ENCODE data around the gene OR2AG1. TPM values are rescaled to one million over a fixed set of nuclear protein-coding genes. Genes with fewer than 3 reads are reported as not detected.
A peak's percentile ranks its signal among the peaks of the same experiment; 100 is the strongest.
"Not testable (repeated sequence)": the region's sequence is repeated elsewhere in the genome, so short reads cannot be mapped to it uniquely, and the experiment has no call there.

The OR2AG1 gene
- total RNA-seq, 1 donor from 2014 or later: not detected

DNA sequence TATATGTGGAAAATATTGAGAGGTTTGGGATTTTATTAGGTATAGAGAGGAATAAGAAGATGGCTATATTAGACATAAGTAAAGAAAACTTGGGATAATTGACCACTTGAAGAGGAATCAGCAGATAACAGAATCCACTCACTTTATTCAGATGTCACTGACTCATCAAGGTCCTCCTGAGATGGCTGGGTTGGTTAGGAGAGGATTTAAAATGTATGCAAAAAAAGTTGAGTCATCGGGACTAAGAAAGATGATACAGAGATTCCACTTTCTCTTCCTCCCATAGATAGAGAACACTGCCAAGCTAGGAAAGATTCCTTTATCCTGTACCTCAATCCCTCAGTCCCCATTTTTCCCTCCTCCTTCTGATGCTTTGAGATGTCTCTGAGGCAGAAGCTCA is 16.6 kb downstream of the OR2AG1 start, which contains the start of gene OR6A2:
OR6A2 (minus strand) TSS at position 288 of the 400 bp plus-strand sequence. CDS start 3,981 bp downstream, outside the sequence.
- CTCF ChIA-PET: interaction anchor here (0.7 kb wide), 1 partner anchor 13 kb away, joined by 3 read pairs; no protein-coding TSS in a partner anchor
- no peak for DNase-seq
- Mint-ChIP-seq H3K27me3 (no peaks in the 10 kb centered on the region), H3K4me1 (no peaks in the 10 kb centered on the region), H3K4me3 (no peak within 1 kb of the TSS), H3K27ac (no peak within 1 kb of the TSS), H3K36me3 (ENCODE audit: low read depth) (no peaks in the 10 kb centered on the region), H3K9me3 (peaks cover 12% of the 10 kb centered on the region)
- ATAC-seq (ENCODE audit: low read depth): no peak
- intact Hi-C loops (cut with micrococcal nuclease): no loop called here
- TF ChIP-seq, protein P1, sequence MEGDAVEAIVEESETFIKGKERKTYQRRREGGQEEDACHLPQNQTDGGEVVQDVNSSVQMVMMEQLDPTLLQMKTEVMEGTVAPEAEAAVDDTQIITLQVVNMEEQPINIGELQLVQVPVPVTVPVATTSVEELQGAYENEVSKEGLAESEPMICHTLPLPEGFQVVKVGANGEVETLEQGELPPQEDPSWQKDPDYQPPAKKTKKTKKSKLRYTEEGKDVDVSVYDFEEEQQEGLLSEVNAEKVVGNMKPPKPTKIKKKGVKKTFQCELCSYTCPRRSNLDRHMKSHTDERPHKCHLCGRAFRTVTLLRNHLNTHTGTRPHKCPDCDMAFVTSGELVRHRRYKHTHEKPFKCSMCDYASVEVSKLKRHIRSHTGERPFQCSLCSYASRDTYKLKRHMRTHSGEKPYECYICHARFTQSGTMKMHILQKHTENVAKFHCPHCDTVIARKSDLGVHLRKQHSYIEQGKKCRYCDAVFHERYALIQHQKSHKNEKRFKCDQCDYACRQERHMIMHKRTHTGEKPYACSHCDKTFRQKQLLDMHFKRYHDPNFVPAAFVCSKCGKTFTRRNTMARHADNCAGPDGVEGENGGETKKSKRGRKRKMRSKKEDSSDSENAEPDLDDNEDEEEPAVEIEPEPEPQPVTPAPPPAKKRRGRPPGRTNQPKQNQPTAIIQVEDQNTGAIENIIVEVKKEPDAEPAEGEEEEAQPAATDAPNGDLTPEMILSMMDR (IDR thresholded peaks at IDR 0.05): no peak
- POLR2A ChIA-PET: no interaction called here

DNA sequence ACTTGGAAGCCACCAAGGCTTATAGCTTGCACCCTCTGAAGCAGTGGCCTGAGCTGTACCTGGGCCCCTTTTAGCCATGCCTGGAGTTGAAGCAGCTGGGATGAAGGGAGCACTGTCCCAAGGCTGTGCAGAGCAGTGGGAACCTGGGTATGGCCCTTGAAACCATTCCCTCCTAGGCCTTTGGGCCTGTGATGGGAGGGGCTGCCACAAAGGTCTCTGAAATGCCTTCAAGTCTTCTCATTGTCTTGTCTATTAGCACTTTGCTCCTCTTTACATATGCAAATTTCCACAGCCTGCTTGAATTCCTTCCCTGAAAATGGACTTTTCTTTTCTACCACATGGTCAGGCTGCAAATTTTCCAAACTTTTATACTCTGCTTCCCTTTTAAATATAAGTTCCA is 18.3 kb downstream of the OR2AG1 start:
- H3K4me1 Mint-ChIP-seq; H3K36me3 Mint-ChIP-seq (ENCODE audit: low read depth); H3K27ac Mint-ChIP-seq; H3K4me3 Mint-ChIP-seq; POLR2A ChIA-PET; H3K27me3 Mint-ChIP-seq; CTCF ChIA-PET; DNase-seq; ATAC-seq (ENCODE audit: low read depth); intact Hi-C loops (cut with micrococcal nuclease): not testable (repeated sequence)
- peaks cover 12% of the 10 kb centered on the region for H3K9me3 Mint-ChIP-seq

DNA sequence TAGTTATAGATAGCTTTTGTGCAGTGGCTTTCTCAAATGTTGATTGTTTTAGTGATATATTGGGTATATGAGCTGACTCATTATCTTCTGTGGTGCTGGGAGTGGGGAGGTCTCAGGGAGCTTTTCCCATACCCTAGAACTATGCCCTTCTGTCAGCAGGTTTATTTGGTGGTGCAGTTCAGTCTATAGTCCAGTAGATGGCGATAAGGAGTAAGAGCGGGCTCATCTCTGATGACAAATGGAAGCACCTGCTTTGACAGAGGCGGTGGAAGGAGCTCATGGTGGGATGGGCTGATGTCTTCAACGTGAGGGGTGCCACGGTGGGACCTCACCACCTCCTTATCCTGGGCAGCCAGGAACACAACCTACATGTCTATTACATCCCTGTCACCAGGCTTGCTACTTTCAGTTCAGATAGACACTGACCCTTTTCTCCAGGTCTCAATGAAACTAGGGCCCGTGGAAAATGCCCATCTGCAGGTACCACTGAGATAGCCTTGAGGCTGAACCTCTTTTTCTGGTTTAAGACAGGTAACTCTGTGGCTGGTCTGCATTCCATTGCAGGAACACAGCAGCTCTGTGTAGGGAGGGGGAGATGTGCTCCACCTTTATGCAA is 29.7 kb downstream of the OR2AG1 start:
- intact Hi-C loops (cut with micrococcal nuclease): loop anchor here (1.0 to 5.0 kb wide), 3 partner anchors 285 to 882 kb away; no protein-coding TSS in a partner anchor
- Mint-ChIP-seq H3K27ac (no peak overlapping the region), H3K9me3 (no peaks in the 10 kb centered on the region), H3K4me3 (no peak overlapping the region), H3K27me3 (peaks cover 9% of the 10 kb centered on the region), H3K36me3 (ENCODE audit: low read depth) (no peaks in the 10 kb centered on the region), H3K4me1 (peaks cover 4% of the 10 kb centered on the region)
- ATAC-seq (ENCODE audit: low read depth): peak; percentile 85
- CTCF ChIA-PET: interaction anchor here (0.7 to 1.9 kb wide), 20 partner anchors 9 to 878 kb away, joined by 3 to 10 read pairs (median 4); partner anchors contain the start of genes OR6A2 and ZNF215
- TF ChIP-seq, protein P1 (IDR thresholded peaks at IDR 0.05): peak; percentile 95
- POLR2A ChIA-PET: no interaction called here
- DNase-seq: no peak

DNA sequence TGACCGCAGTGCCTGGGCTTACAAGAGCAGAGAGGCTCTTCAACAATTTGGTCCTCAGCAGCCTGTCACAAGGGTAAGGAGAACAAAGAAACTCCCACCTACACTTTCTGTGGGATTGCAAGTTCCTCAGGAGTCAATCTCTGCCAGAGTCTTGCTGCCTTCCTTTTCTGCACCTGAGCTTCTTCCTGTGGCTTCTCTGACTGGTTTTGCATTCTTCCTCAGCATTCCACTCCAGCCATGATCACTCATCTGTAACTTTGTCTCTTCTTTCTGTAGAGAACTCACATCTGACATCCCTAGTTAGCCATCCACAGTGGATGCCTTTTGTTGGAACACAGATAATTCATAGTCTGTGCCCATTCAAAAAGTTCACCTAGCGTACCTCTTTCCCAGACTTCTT is 30.8 kb downstream of the OR2AG1 start:
- ChIA-PET POLR2A (no interaction called here), CTCF (no interaction called here)
- TF ChIP-seq, protein P1 (IDR thresholded peaks at IDR 0.05): no peak
- intact Hi-C loops (cut with micrococcal nuclease): loop anchor here (5.0 kb wide), 1 partner anchor 284 kb away; no protein-coding TSS in a partner anchor
- Mint-ChIP-seq H3K27ac (no peak overlapping the region), H3K4me1 (peaks cover 4% of the 10 kb centered on the region), H3K4me3 (no peak overlapping the region), H3K36me3 (ENCODE audit: low read depth) (no peaks in the 10 kb centered on the region), H3K9me3 (no peaks in the 10 kb centered on the region), H3K27me3 (peaks cover 9% of the 10 kb centered on the region)
- DNase-seq (no peak), ATAC-seq (ENCODE audit: low read depth) (no peak)

DNA sequence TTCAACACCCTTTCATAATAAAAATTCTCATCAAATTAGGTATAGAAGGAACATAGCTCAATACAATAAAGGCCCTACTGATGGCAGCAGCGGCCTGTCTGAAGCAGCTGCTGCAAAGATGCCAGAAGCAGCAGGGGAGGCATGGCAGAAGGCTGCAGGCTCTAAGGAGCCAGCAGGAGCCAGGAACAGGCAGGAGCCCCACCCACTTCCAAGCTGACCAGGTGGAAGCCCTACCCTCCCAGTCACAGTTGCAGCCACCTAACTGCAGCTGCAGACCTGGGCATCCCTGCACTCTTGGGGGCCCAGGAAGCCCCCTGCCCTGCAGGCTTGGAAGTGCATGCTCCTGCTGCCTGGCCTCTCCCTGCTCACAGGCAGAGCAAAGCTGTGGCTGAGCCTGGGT is 34.9 kb downstream of the OR2AG1 start:
- Mint-ChIP-seq H3K27ac (no peak overlapping the region), H3K9me3 (peaks cover 6% of the 10 kb centered on the region), H3K36me3 (ENCODE audit: low read depth) (no peaks in the 10 kb centered on the region), H3K4me3 (no peak overlapping the region), H3K4me1 (no peaks in the 10 kb centered on the region), H3K27me3 (peaks cover 5% of the 10 kb centered on the region)
- ATAC-seq (ENCODE audit: low read depth) (no peak), DNase-seq (no peak)
- TF ChIP-seq, protein P1 (IDR thresholded peaks at IDR 0.05): no peak
- intact Hi-C loops (cut with micrococcal nuclease): no loop called here
- POLR2A ChIA-PET: no interaction called here
- CTCF ChIA-PET: no interaction called here
